Measurements from ENCODE around the gene G2E3.
"Not testable (repeated sequence)": the region's sequence is repeated elsewhere in the genome, so short reads cannot be mapped to it uniquely, and the experiment has no call there.

G2E3 gene

DNA sequence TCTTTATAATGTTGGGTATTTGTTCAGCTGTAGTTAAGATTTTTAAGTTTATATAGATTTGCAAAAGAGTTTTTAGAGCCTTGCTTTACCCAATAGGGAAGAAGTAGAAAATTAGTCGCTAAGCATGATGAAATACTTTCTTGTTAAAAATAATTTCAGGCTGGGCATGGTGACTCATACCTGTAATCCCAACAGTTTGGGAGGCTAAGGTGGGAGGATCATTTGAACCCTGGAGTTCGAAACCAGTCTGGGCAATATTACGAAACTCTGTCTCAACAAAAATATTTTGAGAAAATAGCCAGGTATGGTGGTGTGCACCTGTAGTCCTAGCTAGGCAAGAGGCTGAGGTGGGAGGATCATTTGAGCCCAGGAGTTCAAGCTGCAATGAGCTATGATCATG lies 44.4 kb downstream of the G2E3 start:
- DNase-seq: no peak

DNA sequence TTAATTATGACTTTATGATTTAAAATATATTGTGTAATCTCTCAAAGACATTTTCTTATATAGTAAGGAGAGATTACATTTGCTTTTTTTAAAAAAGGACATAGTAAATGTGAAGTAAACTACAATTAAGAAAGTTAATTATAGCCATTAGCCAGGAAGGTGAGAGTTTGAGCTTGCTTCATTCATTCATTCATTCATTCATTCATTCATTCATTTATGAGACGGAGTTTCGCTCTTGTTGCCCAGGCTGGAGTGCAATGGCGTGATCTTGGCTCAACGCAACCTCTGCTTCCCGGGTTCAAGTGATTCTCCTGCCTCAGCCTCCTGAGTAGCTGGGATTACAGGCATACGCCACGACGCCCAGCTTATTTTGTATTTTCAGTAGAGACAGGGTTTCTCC lies 45.7 kb downstream of the G2E3 start:
- not testable (repeated sequence) for DNase-seq

DNA sequence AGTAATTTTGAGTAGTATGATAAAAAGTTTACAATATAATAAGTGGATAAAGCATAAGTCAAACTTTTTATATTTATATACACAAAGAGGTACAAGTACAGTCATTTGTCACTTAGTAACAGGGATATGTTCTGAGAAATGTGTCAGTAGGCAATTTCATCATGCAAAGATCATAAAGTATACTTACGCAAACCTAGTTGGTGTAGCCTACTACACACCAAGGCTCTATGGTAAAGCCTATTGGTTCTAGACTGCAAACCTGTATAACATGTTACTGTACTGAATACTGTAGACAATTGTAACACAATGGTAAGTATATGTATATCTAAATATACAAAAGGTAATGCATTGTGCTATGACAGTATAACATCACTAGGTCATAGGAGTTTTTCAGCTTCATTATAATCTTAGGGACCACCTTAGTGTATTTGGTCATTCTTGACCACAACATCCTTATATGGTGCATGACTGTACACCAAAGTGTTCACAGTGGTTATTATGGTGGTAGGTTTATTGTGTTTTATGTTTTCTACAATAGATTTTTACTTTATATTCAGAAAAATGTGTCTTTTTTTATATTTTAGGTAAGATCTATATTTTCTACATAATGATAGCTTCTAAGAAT lies 48.3 kb downstream of the G2E3 start:
- no peak for DNase-seq

DNA sequence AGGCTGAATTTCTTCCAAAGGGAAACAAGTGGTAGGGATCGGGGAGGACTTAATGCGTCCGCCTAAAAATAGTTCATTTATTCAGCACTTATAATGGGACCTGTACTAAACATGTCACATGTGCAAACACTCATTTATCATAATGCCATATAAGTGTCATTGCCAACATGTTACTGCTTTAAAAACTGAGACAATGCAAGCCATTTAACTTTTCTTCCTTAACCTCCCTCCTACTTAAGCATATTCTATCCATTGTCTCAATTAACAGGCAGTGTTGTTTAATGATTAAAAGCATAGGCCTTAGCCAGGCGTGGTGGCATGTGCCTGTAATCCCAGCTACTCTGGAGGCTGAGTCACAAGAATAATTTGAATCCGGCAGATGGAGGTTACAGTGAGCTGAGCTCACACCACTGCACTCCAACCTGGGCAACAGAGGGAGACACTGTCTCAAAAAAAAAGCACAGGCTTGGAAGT lies 49.6 kb downstream of the G2E3 start:
- no peak for DNase-seq

DNA sequence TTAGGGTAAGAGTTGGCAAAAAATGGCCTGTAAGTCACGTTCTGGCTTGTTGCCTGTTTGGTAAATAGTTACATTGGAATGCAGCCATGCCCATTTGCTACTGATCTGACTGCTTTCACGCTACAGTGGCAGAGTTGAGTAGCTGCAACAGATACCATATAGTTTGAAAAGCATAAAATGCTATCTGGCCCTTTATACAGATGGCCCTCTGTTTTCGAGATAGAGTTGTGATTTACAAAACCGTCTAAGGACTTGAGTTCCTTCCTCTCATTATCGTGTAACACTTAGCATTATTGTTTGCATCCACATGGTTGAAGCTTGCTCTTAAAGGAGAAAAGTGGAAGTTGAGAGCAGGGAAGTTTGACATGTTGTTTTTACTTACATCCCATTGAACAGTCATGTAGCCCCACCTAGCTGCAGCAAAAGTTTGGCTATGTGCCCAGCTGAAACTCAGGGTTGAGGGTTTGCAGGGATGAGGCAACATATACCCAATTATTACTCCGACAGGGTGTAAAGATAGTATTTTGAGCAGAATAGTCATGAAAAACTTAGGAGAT lies 51.9 kb downstream of the G2E3 start:
- DNase-seq: peak in 1 of 5 experiments; percentile 18

DNA sequence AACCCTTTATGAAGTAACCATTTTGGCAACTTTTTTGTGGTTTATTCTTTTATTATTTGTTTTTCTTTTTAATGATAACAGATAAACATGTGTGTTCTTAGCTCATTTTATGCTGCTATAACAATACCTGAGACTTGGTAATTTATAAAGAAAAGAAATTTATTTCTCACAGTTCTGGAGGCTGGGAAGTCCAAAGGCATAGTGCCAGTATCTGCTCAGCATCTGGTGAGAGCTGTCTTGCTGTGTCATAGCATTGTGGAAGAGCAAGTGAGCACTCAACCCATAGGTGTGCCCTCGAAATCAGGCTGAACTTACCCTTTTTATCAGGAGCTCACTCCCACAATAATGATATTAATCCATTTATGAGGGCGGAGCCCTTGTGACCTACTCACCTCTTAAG lies 55.2 kb downstream of the G2E3 start:
- no peak for DNase-seq

DNA sequence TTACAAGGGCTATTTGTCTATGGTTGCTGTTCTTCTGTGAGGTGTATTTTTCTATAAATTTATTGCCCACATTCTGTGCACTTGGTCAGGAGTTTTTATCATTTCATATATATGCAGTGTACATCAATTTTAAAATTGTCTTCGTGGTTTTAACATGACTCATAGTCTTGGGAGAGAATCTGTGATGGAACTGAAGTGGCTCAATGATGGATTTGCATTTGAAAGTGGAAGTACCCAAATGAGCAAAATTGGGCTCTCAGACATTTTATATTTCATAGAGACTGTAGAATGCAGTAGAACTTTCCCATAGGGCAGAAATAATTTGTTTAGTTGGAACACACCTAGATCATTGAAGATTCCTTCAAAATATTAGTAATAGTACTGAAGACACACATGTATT lies 61.2 kb downstream of the G2E3 start:
- DNase-seq: peak in 1 of 5 experiments; percentile 37

DNA sequence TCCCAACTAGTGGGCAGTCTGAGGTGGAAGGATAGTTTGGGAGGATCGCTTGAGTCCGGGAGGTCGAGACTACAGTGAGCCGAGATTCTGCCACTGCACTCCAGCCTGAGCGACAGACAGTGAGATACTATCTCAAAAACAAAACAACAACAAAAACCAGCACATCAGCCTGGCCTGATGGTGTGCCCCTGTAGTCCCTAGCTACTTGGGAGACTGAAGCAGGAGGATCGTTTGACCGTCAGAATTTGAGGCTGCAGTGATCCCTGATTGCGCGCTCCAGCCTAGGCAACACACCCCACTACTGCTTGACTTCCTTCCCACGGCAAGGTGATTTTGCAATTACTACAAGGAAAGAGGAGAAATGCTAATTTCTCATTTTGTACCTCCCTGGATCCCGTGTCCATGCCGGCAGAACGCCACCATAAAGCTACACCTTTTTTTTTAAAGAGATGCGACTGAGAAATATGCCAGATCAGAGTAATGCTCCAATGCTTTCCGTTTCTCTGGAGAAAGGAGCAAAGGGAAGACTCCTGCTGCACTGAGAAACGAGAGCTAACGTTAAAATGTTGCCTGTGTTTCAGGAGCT lies 62.5 kb downstream of the G2E3 start:
- DNase-seq: peak in 2 of 5 experiments; percentile 2 to 43

DNA sequence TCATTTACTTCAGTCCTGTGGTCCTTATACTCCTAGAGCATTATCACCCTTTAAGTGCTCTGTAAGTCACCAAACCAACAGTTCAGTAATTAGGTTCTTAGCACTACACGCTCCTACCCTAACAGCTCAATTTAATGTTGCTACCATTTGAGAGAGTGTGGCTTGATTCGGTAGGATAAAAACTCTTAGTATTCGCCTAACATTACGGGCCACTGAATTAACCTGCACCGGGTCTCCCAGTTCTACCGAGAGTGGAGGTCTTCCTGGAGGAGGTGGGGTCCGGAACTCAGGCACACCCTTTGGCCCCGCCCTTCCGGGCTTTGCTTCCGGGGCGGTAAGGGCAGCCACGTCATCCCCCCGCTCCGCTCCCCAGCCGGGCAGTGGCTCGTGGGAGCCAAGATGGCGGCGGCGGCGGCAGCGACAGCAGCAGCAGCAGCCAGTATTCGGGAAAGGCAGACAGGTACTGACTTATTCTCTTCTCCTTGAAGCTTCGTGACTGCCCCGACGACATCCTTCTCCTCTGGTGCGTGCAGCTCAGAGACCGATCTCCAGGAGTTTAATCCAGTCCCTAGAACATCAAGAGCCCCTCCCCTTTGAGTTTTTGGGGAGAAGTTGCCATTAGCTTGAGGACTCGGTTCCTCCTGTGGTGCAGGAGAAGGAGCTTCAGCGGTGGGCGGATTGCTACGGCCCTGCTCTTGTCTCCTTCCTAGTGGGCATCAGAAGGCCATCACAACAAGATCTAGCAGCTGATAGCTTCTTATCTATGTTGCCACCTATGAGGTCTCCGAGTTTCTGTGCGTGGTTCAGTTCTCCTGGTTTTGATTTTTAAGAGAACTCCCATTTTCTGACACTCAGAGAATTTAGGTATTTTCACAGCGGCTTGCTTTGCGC lies 63.2 kb downstream of the G2E3 start, which contains the start of gene SCFD1:
SCFD1 (plus strand) TSS at position 380 of the 891 bp plus-strand sequence; CDS start at position 400, 20 bp downstream.
- peak; percentile 83 to 96 (median 88) for DNase-seq

DNA sequence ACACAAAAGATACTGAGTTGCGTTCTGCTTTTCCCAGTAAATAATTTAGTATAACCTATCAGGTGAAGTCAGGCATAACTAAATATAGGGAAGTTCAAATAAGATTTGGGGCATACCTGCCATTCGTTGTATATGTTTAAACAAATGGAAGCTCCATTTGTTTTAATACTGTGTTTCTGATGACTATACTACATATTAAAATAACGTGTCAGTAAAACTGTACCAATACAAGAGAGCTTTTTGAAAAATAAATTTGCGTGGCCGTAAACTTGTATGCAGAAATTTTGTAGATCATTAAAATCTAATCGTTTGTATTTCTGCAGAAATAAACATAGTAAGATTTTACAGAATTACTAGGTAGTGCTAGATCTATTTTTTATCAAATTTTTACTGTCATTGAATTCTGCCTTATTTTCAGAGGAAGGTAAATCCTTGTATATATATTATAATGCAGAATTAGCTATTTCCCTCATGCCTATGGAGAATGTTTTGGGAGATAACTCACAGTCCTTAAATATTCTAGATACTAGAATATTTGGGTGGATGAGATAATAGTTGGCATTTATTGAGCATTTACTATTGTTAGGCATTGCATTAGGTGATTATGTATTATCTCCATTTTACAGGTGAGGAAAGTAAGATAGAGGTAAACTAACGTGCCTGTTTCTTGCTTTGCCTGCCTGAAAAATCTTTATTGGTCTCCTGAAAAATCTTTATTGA lies 64.6 kb downstream of the G2E3 start:
- DNase-seq: no peak

DNA sequence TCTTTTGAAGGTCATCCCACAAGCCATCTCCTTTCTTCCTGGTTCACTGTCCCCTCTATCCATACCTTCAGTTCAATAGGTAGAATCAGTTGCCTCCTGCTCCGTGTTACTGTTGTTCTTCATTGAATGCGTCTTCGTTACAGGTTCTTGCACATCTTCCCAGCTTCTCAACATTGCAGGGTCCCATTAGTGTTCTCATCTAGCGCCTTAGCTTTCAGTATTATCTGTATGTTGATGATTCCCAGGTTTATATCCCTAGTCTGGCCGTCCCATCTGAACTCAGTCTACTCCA lies 65.1 kb downstream of the G2E3 start:
- no peak for DNase-seq

DNA sequence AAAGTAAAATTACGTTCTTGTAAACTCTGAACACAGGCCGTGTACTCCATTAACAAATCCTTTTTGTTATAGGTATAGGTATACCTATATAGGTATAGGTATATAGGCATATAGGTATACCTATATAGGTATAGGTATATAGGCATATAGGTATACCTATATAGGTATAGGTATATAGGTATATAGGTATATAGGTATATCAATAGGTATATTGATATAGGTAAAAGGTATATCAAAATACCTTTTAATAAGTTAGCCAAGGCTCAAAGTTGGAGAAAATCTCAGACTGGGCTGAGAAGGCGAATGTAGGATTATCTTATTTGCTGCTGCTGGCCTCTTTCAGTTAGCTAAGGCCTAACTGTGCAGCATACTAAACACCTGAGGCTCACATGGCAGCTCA lies 66.6 kb downstream of the G2E3 start:
- no peak for DNase-seq

DNA sequence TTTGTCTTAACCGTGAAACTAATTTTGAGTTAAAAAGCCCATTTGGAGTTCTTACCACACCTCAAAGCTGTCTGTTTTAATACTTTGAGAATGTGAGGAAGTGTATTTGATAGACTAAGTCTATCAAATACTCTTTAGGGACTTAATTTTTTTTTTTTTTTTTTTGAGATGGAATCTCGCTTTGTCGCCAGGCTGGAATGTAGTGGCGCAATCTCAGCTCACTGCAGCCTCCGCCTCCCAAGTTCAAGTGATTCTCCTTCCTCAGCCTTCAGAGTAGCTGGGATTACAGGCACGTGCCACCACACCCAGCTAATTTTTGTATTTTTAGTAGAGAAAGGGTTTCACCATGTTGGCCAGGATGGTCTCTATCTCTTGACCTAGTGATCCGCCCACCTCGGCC lies 70.5 kb downstream of the G2E3 start:
- not testable (repeated sequence) for DNase-seq

DNA sequence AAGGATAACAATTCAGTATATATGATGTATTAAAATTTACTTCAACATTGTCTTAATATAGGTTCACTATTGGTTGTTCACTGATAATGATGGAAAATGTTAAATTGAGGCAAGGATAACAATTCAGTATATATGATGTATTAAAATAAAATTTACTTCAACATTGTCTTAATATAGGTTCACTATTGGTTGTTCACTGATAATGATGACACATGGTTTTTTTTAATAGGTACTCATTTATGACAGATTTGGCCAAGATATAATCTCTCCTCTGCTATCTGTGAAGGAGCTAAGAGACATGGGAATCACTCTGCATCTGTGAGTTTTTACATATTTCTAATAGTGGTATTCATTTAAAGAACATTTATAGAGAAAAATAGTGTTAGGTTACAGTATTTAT lies 71.3 kb downstream of the G2E3 start:
- DNase-seq: no peak

DNA sequence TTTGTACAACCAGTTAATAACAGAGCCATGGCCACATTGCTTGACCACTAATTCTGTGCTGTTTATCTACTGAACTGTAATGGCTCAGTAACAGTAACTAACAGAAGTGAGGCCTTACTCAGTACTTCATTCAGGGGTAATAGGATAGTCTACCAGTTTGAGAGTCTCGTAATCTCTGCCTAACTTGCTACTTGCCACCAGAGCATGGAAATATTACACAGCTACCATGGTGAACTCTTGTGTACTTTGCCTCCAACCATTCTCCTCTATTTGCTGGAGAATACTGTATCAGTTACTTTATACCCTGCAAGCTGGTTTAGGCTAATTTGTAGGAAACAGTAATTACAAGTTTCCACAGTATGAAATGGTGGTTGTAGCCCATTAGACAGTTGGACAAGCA lies 73.8 kb downstream of the G2E3 start:
- no peak for DNase-seq

DNA sequence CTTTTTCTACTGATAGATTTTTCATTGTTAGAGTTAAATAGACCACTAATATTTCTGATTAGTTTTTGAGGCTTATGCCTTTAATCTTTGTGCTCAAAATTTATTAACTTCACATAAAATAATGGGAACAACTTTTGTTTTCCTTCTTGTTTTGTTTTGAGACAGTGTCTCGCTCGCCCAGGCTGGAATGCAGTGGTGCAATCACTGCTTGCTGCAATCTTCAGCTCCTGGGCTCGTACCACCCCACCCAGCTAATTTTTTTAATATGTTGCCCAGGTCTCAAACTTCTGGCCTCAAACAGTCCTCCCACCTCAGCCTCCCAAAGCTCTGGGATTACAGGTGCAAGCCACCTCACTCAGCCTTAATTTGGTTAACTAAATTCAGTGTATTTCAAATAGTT lies 80.0 kb downstream of the G2E3 start:
- no peak for DNase-seq

DNA sequence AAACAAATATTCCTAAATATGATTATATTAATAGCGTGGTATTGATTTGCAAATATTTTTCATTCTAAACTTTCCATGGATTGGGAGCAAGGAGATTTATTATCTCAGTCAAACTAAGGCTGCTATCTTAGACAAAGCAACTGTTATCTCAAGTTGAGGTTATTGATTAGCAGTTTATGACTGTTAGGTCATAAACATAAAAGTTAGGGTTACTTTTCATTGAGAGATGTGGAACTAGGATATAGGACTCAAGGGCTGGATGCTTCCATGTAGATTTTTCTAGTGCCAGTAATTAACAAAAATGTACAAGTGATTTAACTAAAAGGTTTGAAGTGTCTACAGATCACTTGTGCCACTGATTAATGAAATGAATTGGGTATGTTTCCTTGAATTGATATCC lies 82.2 kb downstream of the G2E3 start:
- no peak for DNase-seq

DNA sequence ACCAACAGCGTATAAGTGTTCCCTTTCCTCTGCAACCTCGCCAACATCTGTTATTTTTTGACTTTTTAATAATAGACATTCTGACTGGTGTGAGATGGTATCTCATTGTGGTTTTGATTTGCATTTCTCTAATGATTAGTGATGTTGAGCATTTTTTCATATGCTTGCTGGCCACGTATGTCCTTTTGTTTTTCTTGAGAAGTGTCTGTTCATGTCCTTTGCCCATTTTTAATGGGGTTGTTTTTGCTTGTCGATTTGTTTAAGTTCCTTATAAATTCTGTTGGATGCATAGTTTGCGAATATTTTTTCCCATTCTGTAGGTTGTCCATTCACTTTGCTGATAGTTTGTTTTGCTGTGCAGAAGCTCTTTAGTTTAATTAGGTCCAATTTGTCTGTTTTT lies 85.5 kb downstream of the G2E3 start:
- DNase-seq: not testable (repeated sequence)

DNA sequence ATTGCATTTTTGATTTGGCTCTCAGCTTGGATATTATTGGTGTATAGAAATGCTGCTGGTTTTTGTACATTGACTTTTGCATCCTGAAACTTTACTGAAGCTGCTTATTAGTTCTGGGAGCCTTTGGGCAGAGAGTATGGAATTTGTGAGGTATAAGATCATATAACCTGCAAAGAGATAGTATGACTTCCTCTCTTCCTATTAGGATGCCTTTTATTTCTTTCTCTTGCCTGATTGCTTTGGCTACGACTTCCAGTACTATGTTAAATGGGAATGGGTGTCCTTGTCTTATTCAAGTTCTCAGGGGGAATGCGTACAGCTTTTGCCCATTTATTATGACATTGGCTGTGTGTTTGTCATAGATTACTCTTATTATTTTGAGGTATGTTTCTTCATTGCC lies 86.6 kb downstream of the G2E3 start:
- DNase-seq: no peak

DNA sequence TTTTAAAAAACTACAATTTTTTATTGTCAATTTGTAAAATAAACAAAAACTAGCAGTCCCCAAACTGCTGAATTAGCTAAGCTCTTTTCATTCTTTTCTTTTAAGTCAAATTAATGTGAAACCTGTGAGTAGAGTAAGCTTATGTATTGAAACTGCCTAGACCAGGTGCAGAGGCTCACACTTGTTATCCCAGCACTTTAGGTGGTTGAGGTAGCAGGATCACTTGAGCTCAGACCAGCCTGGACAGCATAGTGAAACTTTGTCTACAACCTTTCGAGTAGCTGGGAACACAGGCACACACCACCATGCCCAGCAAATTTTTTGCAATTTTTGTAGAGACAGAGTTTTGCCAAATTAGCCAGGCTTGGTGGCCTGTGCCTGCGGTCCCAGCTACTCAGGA lies 89.5 kb downstream of the G2E3 start:
- DNase-seq: no peak

DNA sequence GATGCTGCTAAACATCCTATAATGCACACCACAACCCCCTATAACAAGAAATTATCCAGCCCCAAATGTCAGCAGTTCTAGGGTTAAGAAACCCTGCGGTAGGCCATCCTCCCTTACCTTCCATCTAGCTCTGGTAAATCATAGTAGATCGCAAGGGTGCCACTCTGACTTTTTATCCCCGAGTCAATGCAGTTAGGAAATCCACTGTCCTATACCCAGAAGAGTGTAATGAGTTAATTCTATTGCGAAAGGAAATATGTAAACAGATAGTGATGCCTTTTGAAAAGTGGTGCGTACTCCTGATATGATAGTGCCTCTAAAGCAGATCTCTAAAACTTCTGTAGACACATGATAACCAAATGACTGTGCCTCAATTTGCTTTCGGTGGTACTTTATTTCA lies 93.0 kb downstream of the G2E3 start:
- no peak for DNase-seq

DNA sequence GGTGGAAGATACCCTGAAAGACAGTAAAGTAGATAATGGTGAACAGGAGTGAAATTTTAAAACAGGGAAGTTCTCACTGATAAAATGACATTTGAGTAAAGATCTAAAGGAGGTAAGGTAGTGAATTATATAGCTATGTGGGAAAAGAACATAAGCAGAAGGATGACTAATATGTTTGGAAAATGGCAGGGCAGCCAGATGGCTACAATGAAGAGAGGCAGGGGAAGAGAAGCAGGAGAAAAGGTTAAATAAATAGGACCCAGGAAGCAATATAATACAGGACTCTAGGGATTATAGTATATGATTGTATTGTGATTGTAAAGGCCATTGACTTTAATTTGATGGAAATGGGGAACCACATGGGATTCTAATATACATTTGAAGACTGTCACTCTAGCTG lies 96.2 kb downstream of the G2E3 start:
- DNase-seq: no peak

DNA sequence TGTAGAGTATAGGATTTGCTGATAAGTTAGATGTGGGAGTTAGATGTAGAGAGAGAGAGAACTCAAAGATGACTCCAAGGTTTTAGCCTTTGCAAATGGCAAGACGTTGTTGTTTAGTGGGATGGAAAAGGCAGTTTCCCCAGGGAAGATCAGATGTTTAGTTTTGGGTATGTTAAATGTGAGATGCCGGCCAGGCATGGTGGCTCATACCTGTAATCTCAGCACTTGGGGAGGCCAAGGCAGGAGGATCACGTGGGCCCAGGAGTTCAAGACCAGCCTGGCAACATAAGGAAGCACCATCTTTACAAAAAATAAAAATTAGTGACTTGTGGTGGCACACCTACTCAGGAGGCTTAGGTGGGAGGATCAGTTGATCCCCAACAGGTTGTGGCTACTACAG lies 96.7 kb downstream of the G2E3 start:
- DNase-seq: no peak
